Tibial nerve (tissue), 4 donors: ENCODE results near the gene UBE2F. TPM values are rescaled to one million over a fixed set of nuclear protein-coding genes. Genes with fewer than 3 reads are reported as not detected.

ENCODE experiments used
- DNase-seq, 2 donors: peaks; one replicate each; pipeline ENCODE4 v3.0.0-alpha.2; 2019; ENCODE audit warnings: low spot score in 2 of 2
- H3K27ac ChIP-seq, 4 donors: fragments of 200-600 bp; sonication (generic) in 3 of 4; one replicate each; pipeline ENCODE4 v1.5.1; 2017 to 2019; ENCODE audit warnings: mild to moderate bottlenecking in 1 of 4
- H3K27me3 ChIP-seq, 2 donors: fragments of 200-600 bp; sonication (generic) in 1 of 2; one replicate each; pipeline versions ENCODE4 v1.5.1 to v1.6.0; 2017 to 2019
- H3K36me3 ChIP-seq, 3 donors: fragments of 200-600 bp; sonication (generic); one replicate each; pipeline ENCODE4 v1.5.1; 2018 to 2019
- H3K4me1 ChIP-seq, 4 donors: fragments of 200-600 bp; sonication (generic) in 3 of 4; one replicate each; pipeline ENCODE4 v1.5.1; 2017 to 2019
- H3K4me3 ChIP-seq, 4 donors: fragments of 200-600 bp; sonication (generic) in 3 of 4; one replicate each; pipeline ENCODE4 v1.5.1; 2017 to 2019; ENCODE audit warnings: mild to moderate bottlenecking in 1 of 4, moderate library complexity in 1 of 4
- H3K9me3 ChIP-seq, 4 donors: fragments of 200-600 bp; sonication (generic) in 3 of 4; one replicate each; pipeline ENCODE4 v1.5.1; 2017 to 2019
- CTCF ChIP-seq, 5 experiments: fragments of 200-600 bp in 3 of 5; fragments of 450-650 bp in 2 of 5; sonication (generic) in 3 of 5; IDR thresholded peaks; one replicate each; pipeline ENCODE4 v1.5.1; 2016 to 2019; ENCODE audit warnings: antibody characterized with exemption in 5 of 5, mild to moderate bottlenecking in 3 of 5, moderate library complexity in 2 of 5
- EP300 ChIP-seq, 2 donors: sonication (generic); formaldehyde crosslinking; IDR thresholded peaks; one replicate each; pipeline ENCODE4 v1.6.1; 2017; ENCODE audit warnings: antibody characterized with exemption in 2 of 2, mild to moderate bottlenecking in 1 of 2
- POLR2A ChIP-seq, 2 donors: fragments of 450-650 bp; IDR thresholded peaks; one replicate each; pipeline ENCODE4 v1.6.1; 2017; ENCODE audit warnings: antibody characterized with exemption in 2 of 2, mild to moderate bottlenecking in 2 of 2, moderate library complexity in 2 of 2
- WGBS, 2 donors: methylation state at CpG; one replicate each; pipeline ENCODE4 v1.1.5; 2018; 5-methylcytosine and 5-hydroxymethylcytosine counted together
- total RNA-seq, 4 donors: library from RNA; depleted of rRNA; stranded (reverse); fragments of >200 nt; gene quantifications; one replicate each; pipeline ENCODE4 v1.1.0, GENCODE V29; 2016

Gene UBE2F
- total RNA-seq, 4 donors from 2014 or later = 35.1 to 73.8 (median 41.2) TPM

GRCh38 chr2:238059505-238059904 is 92.7 kb downstream of the UBE2F start:
- 88 to 91% methylated on average over 3 of the region's 3 CpGs for WGBS, 2 donors
- peaks cover 0 to 6% (median 0%) of the 10 kb centered on the region in 3 donors for H3K36me3 ChIP-seq

GRCh38 chr2:238060096-238060541 is 93.3 kb downstream of the UBE2F start:
- no peaks in the 10 kb centered on the region for H3K9me3 ChIP-seq
- WGBS, 2 donors = 1 to 2% methylated on average over 14 to 18 of the region's 18 CpGs
- H3K4me1 ChIP-seq = peaks cover 0 to 17% (median 10%) of the 10 kb centered on the region in 4 donors
- no peaks in the 10 kb centered on the region for H3K27me3 ChIP-seq
- TF ChIP-seq CTCF (IDR thresholded peaks at IDR 0.05) (no peak), EP300 (IDR thresholded peaks at IDR 0.05) (no peak), POLR2A (IDR thresholded peaks at IDR 0.05) (no peak)
- peaks cover 0 to 12% (median 0%) of the 10 kb centered on the region in 3 donors for H3K36me3 ChIP-seq
- H3K4me3 ChIP-seq = peak overlapping the region; percentile 52 to 93 (median 84)
- no peak for DNase-seq
- H3K27ac ChIP-seq = peak overlapping the region; percentile 32 to 91 (median 90)

More at GRCh38 chr2:238059505-238059904, 92.7 kb downstream of the UBE2F start:
- H3K27me3 ChIP-seq = no peaks in the 10 kb centered on the region
- H3K27ac ChIP-seq = no peak overlapping the region
- H3K4me3 ChIP-seq = peak overlapping the region in 3 of 4 donors; percentile 52 to 89 (median 79)
- H3K4me1 ChIP-seq = peaks cover 0 to 17% (median 10%) of the 10 kb centered on the region in 4 donors
- no peak for TF ChIP-seq POLR2A (IDR thresholded peaks at IDR 0.05)
- no peaks in the 10 kb centered on the region for H3K9me3 ChIP-seq
- DNase-seq = no peak

- DNase-seq = peak; percentile 92 to 93
- H3K36me3 ChIP-seq = peaks cover 0 to 18% (median 0%) of the 10 kb centered on the region in 3 donors
- peak within 1 kb of the TSS; percentile 51 to 91 (median 90) for H3K27ac ChIP-seq
- peaks cover 0 to 17% (median 10%) of the 10 kb centered on the region in 4 donors for H3K4me1 ChIP-seq
- H3K4me3 ChIP-seq = peak within 1 kb of the TSS; percentile 52 to 93 (median 85)
- WGBS, 2 donors = 1 to 2% methylated on average over 11 to 27 of the region's 98 CpGs
- peak; percentile 28 to 74 for TF ChIP-seq POLR2A (IDR thresholded peaks at IDR 0.05)
- TF ChIP-seq CTCF (IDR thresholded peaks at IDR 0.05) = peak in 2 of 5 experiments; percentile 43 to 48
- peak; percentile 92 to 94 for TF ChIP-seq EP300 (IDR thresholded peaks at IDR 0.05)
- no peaks in the 10 kb centered on the region for H3K27me3 ChIP-seq
- no peaks in the 10 kb centered on the region for H3K9me3 ChIP-seq
These were observed 93.9 kb downstream of the UBE2F start, which contains the start of gene SCLY for GRCh38 chr2:238060542-238061314. SCLY (plus strand) TSS chr2:238061001; CDS start chr2:238061055, 54 bp downstream.

- peak in 1 of 2 donors; percentile 14 for DNase-seq
- Histone ChIP-seq H3K9me3 (no peaks in the 10 kb centered on the region), H3K27ac (peak overlapping the region; percentile 51 to 91 (median 84)), H3K27me3 (no peaks in the 10 kb centered on the region), H3K4me1 (peaks cover 0 to 17% (median 10%) of the 10 kb centered on the region in 4 donors), H3K36me3 (peaks cover 0 to 26% (median 0%) of the 10 kb centered on the region in 3 donors), H3K4me3 (peak overlapping the region; percentile 52 to 93 (median 85))
- 3 to 4% methylated on average over 27 to 29 of the region's 29 CpGs for WGBS, 2 donors
- TF ChIP-seq CTCF (IDR thresholded peaks at IDR 0.05) (no peak), EP300 (IDR thresholded peaks at IDR 0.05) (no peak), POLR2A (IDR thresholded peaks at IDR 0.05) (no peak)
These were observed 94.7 kb downstream of the UBE2F start for GRCh38 chr2:238061315-238062202.
